ENCODE measurements around the gene TES.
A peak's percentile ranks its signal among the peaks of the same experiment; 100 is the strongest.
"Not testable (repeated sequence)": the region's sequence is repeated elsewhere in the genome, so short reads cannot be mapped to it uniquely, and the experiment has no call there.

Gene TES

GRCh38 chr7:116210345-116211005 lies at the start of gene TES:
Gene TES, plus strand, starts transcription at chr7:116210539. Its CDS starts 169 bp downstream, at chr7:116210708.
- DNase-seq = peak; percentile 62 to 75

GRCh38 chr7:116161728-116162127 lies 48.6 kb upstream of the TES start:
- DNase-seq = no peak

- no peak for DNase-seq
Observed at GRCh38 chr7:116162254-116162653, 48.1 kb upstream of the TES start.

- no peak for DNase-seq
Observed at GRCh38 chr7:116162992-116163391, 47.3 kb upstream of the TES start.

GRCh38 chr7:116164552-116165306 lies 45.6 kb upstream of the TES start:
- no peak for DNase-seq

GRCh38 chr7:116165717-116166116 lies 44.6 kb upstream of the TES start:
- DNase-seq = peak in 1 of 2 donors; percentile 51

- no peak for DNase-seq
Observed at GRCh38 chr7:116166156-116166555, 44.2 kb upstream of the TES start.

- peak in 1 of 2 donors; percentile 14 for DNase-seq
Observed at GRCh38 chr7:116167177-116167576, 43.2 kb upstream of the TES start.

- no peak for DNase-seq
Observed at GRCh38 chr7:116169060-116169459, 41.3 kb upstream of the TES start.

GRCh38 chr7:116170180-116170579 lies 40.2 kb upstream of the TES start:
- no peak for DNase-seq

- DNase-seq = no peak
Observed at GRCh38 chr7:116171094-116171493, 39.2 kb upstream of the TES start.

- no peak for DNase-seq
Observed at GRCh38 chr7:116172353-116172752, 38.0 kb upstream of the TES start.

- DNase-seq = peak in 1 of 2 donors; percentile 75
Observed at GRCh38 chr7:116173051-116174028, 37.0 kb upstream of the TES start.

- DNase-seq = not testable (repeated sequence)
Observed at GRCh38 chr7:116175095-116175494, 35.2 kb upstream of the TES start.

GRCh38 chr7:116176226-116176625 lies 34.1 kb upstream of the TES start:
- no peak for DNase-seq

GRCh38 chr7:116177009-116177408 lies 33.3 kb upstream of the TES start:
- no peak for DNase-seq

- peak; percentile 22 to 73 for DNase-seq
Observed at GRCh38 chr7:116180302-116180701, 30.0 kb upstream of the TES start.

GRCh38 chr7:116182023-116182422 lies 28.3 kb upstream of the TES start:
- no peak for DNase-seq

GRCh38 chr7:116185450-116185849 lies 24.9 kb upstream of the TES start:
- DNase-seq = no peak

GRCh38 chr7:116185956-116186355 lies 24.4 kb upstream of the TES start:
- DNase-seq = no peak

GRCh38 chr7:116187400-116187799 lies 22.9 kb upstream of the TES start:
- no peak for DNase-seq

GRCh38 chr7:116193329-116194087 lies 16.8 kb upstream of the TES start:
- DNase-seq = no peak

Data from CD4-positive, alpha-beta T cell treated with Interferon alpha-2 for 1 hour (primary cell).